Cardiac muscle cell (in vitro differentiated cells and primary cell): ENCODE measurements around the gene CMTM5. TPM values are rescaled to one million over a fixed set of nuclear protein-coding genes. Genes with fewer than 3 reads are reported as not detected.
A peak's percentile ranks its signal among the peaks of the same experiment; 100 is the strongest.

ENCODE experiments used
- DNase-seq, 2 donors: peaks; one replicate each; pipeline versions ENCODE4 v3.0.0 to v3.0.0-alpha.2; 2010 to 2017; ENCODE audit warnings: low read depth in 1 of 2, low spot score in 1 of 2
- H3K27ac ChIP-seq: fragments of 200-600 bp; sonication (generic); 2 replicates; pipeline ENCODE4 v1.5.1; 2016
- H3K27me3 ChIP-seq: fragments of 200-600 bp; sonication (generic); 2 replicates; pipeline ENCODE4 v1.6.0; 2016; ENCODE audit warnings: control low read depth
- H3K36me3 ChIP-seq: fragments of 200-600 bp; sonication (generic); 2 replicates; pipeline ENCODE4 v1.5.1; 2016; ENCODE audit warnings: control low read depth
- H3K4me1 ChIP-seq: fragments of 200-600 bp; sonication (generic); 2 replicates; pipeline ENCODE4 v1.8.1; 2017; ENCODE audit warnings: low read depth, mild to moderate bottlenecking, mixed run types
- H3K4me3 ChIP-seq: fragments of 200-600 bp; sonication (generic); 2 replicates; pipeline ENCODE4 v1.5.1; 2016; ENCODE audit warnings: mild to moderate bottlenecking
- H3K9me3 ChIP-seq: fragments of 200-600 bp; sonication (generic); 2 replicates; pipeline ENCODE4 v1.5.1; 2017; ENCODE audit warnings: low read depth, mild to moderate bottlenecking, control low read depth
- CTCF ChIP-seq: IDR thresholded peaks from 2 replicates; pipeline ENCODE4 v1.5.1; 2012; ENCODE audit warnings: low read depth, mild to moderate bottlenecking, low read length
- polyA plus RNA-seq: library from polyadenylated mRNA; unstranded; fragments of >200 nt; fragmentation: Nextera tagmentation; extraction: Ambion mirVana; gene quantifications from 2 replicates; pipeline ENCODE4 v1.2.1, GENCODE V29; 2016
- total RNA-seq: library from RNA; depleted of rRNA; stranded (reverse); fragments of >200 nt; gene quantifications from 2 replicates; pipeline ENCODE4 v1.2.3, GENCODE V29; 2016

CMTM5 gene
- total and polyA plus RNA-seq, 2 experiments from 2014 or later = 0.21 to 31.4 TPM

GRCh38 chr14:23406725-23407355 lies 30.0 kb downstream of the CMTM5 start:
- no peaks in the 10 kb centered on the region for H3K27me3 ChIP-seq
- H3K27ac ChIP-seq = peak overlapping the region; percentile 99
- peaks cover 42% of the 10 kb centered on the region for H3K4me1 ChIP-seq
- no peak for TF ChIP-seq CTCF
- peaks cover 61% of the 10 kb centered on the region for H3K36me3 ChIP-seq
- peak overlapping the region; percentile 98 for H3K4me3 ChIP-seq
- no peaks in the 10 kb centered on the region for H3K9me3 ChIP-seq
- no peak for DNase-seq

GRCh38 chr14:23407516-23408306 lies 30.9 kb downstream of the CMTM5 start, which contains the start of gene MYH6:
Gene MYH6, minus strand, starts transcription at chr14:23408273. Its CDS starts 1,050 bp downstream, at chr14:23407223.
- peaks cover 40% of the 10 kb centered on the region for H3K4me1 ChIP-seq
- peaks cover 52% of the 10 kb centered on the region for H3K36me3 ChIP-seq
- peak within 1 kb of the TSS; percentile 99 for H3K27ac ChIP-seq
- TF ChIP-seq CTCF = no peak
- DNase-seq = no peak
- no peaks in the 10 kb centered on the region for H3K9me3 ChIP-seq
- H3K4me3 ChIP-seq = peak within 1 kb of the TSS; percentile 98
- H3K27me3 ChIP-seq = no peaks in the 10 kb centered on the region

- no peak for TF ChIP-seq CTCF
- Histone ChIP-seq H3K27ac (peak overlapping the region; percentile 99), H3K9me3 (no peaks in the 10 kb centered on the region), H3K4me3 (peak overlapping the region; percentile 98), H3K27me3 (no peaks in the 10 kb centered on the region), H3K4me1 (peaks cover 36% of the 10 kb centered on the region), H3K36me3 (peaks cover 47% of the 10 kb centered on the region)
- peak in 1 of 2 donors; percentile 96 for DNase-seq
Measured at GRCh38 chr14:23408307-23408630, 31.4 kb downstream of the CMTM5 start.

- Histone ChIP-seq H3K9me3 (no peaks in the 10 kb centered on the region), H3K4me3 (peak overlapping the region; percentile 98), H3K4me1 (peaks cover 39% of the 10 kb centered on the region), H3K27me3 (no peaks in the 10 kb centered on the region), H3K36me3 (peaks cover 35% of the 10 kb centered on the region), H3K27ac (peak overlapping the region; percentile 99)
- DNase-seq = no peak
- TF ChIP-seq CTCF = no peak
Measured at GRCh38 chr14:23409475-23409874, 32.6 kb downstream of the CMTM5 start.

GRCh38 chr14:23409966-23410635 lies 33.3 kb downstream of the CMTM5 start:
- no peak for TF ChIP-seq CTCF
- Histone ChIP-seq H3K36me3 (peaks cover 28% of the 10 kb centered on the region), H3K4me1 (peaks cover 40% of the 10 kb centered on the region), H3K9me3 (no peaks in the 10 kb centered on the region), H3K4me3 (no peak overlapping the region), H3K27ac (peak overlapping the region; percentile 99), H3K27me3 (no peaks in the 10 kb centered on the region)
- peak in 1 of 2 donors; percentile 59 for DNase-seq
